ENCODE measurements around the gene P2RX4. TPM values are rescaled to one million over a fixed set of nuclear protein-coding genes. Genes with fewer than 3 reads are reported as not detected.
"Not testable (repeated sequence)": the region's sequence is repeated elsewhere in the genome, so short reads cannot be mapped to it uniquely, and the experiment has no call there.

P2RX4 gene
- polyA plus RNA-seq, 3 donors: 61.8 to 87.7 (median 74.7) TPM

DNA sequence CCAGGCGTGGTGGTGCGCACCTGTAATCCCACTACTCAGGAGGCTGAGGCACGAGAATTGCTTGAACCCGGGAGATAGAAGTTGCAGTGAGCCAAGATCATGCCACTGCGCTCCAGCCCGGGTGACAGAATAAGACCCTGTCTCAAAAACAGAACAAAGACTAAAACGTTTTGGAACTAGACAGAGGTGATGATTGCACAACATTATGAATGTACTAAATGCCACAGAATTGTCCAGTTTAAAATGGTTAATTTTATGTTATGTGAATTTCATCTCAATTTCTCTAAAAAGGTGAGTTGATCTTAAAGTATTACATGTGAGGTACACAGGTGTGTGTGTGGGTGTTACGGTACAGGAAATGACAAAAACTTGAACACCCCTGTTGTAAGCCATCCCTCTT is 16.5 kb downstream of the P2RX4 start:
- Mint-ChIP-seq H3K36me3 (peaks cover 65 to 87% of the 10 kb centered on the region in 2 donors), H3K4me3 (no peak overlapping the region), H3K27ac (no peak overlapping the region)

DNA sequence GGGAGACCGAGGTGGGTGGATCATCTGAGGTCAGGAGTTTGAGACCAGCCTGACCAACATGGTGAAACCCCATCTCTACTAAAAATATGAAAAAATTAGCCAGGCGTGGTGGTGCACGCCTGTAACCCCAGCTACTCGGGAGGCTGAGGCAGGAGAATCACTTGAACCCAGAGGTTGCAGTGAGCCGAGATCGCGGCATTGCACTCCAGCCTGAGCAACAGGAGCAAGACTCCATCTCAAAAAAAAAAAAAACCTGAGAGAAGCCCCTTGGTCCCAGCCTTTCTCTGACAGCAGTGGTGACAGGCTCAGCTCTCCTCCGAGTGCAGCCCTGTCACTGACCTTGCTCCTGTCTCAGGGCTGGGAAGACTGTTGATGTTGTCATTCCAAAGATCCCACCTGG is 16.9 kb downstream of the P2RX4 start:
- Histone ChIP-seq H3K36me3 (replicated peaks in 1 of 2; ENCODE audit: control insufficient read depth in 1 of 2, insufficient read depth in 2 of 2, low read length in 2 of 2) (peaks cover 56 to 75% of the 10 kb centered on the region in 2 donors), H4K20me1 (ENCODE audit: insufficient read depth, low read length) (peaks cover 14% of the 10 kb centered on the region), H3K4me1 (ENCODE audit: control insufficient read depth in 1 of 2, insufficient read depth in 2 of 2, low read length in 2 of 2) (peaks cover 13 to 18% of the 10 kb centered on the region in 2 donors)
- H3K9me3 Mint-ChIP-seq; H3K9ac ChIP-seq (ENCODE audit: insufficient read depth, low read length, poor library complexity, severe bottlenecking); H3K27ac ChIP-seq (ENCODE audit: low read depth in 1 of 2, low read length in 2 of 2); DNase-seq; H3K4me3 ChIP-seq (replicated peaks in 1 of 3; ENCODE audit: low read depth in 2 of 3, low read length in 3 of 3); H3K27me3 Mint-ChIP-seq (ENCODE audit: low read depth in 3 of 3); H3K4me2 ChIP-seq (replicated peaks; ENCODE audit: extremely low read depth, low read length, poor library complexity, severe bottlenecking); H3K79me2 ChIP-seq (ENCODE audit: insufficient read depth, low read length); H3K27me3 ChIP-seq (ENCODE audit: control insufficient read depth in 2 of 2, insufficient read depth in 2 of 2, low read length in 2 of 2); H3K9me3 ChIP-seq (replicated peaks in 1 of 2; ENCODE audit: control insufficient read depth in 1 of 2, insufficient read depth in 1 of 2, low read length in 2 of 2); H3K4me3 Mint-ChIP-seq; H2AFZ ChIP-seq (ENCODE audit: insufficient read depth, low read depth, low read length, poor library complexity, severe bottlenecking); intact Hi-C loops (cut with micrococcal nuclease): not testable (repeated sequence)
- peaks cover 17% of the 10 kb centered on the region for H3K4me1 Mint-ChIP-seq
- WGBS (ENCODE audit: insufficient coverage): 100% methylated on average over 7 of the region's 8 CpGs
- peak overlapping the region in 2 of 7 donors; percentile 35 to 60 for H3K27ac Mint-ChIP-seq
- peaks cover 65 to 87% of the 10 kb centered on the region in 2 donors for H3K36me3 Mint-ChIP-seq

More for the DNA sequence above, 16.5 kb downstream of the P2RX4 start:
- peaks cover 17% of the 10 kb centered on the region for H3K4me1 Mint-ChIP-seq
- H3K36me3 ChIP-seq (replicated peaks in 1 of 2; ENCODE audit: control insufficient read depth in 1 of 2, insufficient read depth in 2 of 2, low read length in 2 of 2): peaks cover 60 to 75% of the 10 kb centered on the region in 2 donors
- no peak for DNase-seq
- peaks cover 14% of the 10 kb centered on the region for H4K20me1 ChIP-seq (ENCODE audit: insufficient read depth, low read length)
- TF ChIP-seq, protein P1, sequence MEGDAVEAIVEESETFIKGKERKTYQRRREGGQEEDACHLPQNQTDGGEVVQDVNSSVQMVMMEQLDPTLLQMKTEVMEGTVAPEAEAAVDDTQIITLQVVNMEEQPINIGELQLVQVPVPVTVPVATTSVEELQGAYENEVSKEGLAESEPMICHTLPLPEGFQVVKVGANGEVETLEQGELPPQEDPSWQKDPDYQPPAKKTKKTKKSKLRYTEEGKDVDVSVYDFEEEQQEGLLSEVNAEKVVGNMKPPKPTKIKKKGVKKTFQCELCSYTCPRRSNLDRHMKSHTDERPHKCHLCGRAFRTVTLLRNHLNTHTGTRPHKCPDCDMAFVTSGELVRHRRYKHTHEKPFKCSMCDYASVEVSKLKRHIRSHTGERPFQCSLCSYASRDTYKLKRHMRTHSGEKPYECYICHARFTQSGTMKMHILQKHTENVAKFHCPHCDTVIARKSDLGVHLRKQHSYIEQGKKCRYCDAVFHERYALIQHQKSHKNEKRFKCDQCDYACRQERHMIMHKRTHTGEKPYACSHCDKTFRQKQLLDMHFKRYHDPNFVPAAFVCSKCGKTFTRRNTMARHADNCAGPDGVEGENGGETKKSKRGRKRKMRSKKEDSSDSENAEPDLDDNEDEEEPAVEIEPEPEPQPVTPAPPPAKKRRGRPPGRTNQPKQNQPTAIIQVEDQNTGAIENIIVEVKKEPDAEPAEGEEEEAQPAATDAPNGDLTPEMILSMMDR (IDR thresholded peaks at IDR 0.05): no peak
- intact Hi-C loops (cut with micrococcal nuclease): no loop called here
- H3K9me3 Mint-ChIP-seq: no peaks in the 10 kb centered on the region
- no peaks in the 10 kb centered on the region for H3K9me3 ChIP-seq (replicated peaks in 1 of 2; ENCODE audit: control insufficient read depth in 1 of 2, insufficient read depth in 1 of 2, low read length in 2 of 2)
- H3K79me2 ChIP-seq (ENCODE audit: insufficient read depth, low read length): peaks cover 3% of the 10 kb centered on the region
- 100% methylated on average over 4 of the region's 8 CpGs for WGBS (ENCODE audit: insufficient coverage)
- no peak overlapping the region for H3K4me2 ChIP-seq (replicated peaks; ENCODE audit: extremely low read depth, low read length, poor library complexity, severe bottlenecking)
- H3K4me1 ChIP-seq (ENCODE audit: control insufficient read depth in 1 of 2, insufficient read depth in 2 of 2, low read length in 2 of 2): peaks cover 13 to 18% of the 10 kb centered on the region in 2 donors
- H2AFZ ChIP-seq (ENCODE audit: insufficient read depth, low read depth, low read length, poor library complexity, severe bottlenecking): no peak overlapping the region
- no peaks in the 10 kb centered on the region for H3K27me3 ChIP-seq (ENCODE audit: control insufficient read depth in 2 of 2, insufficient read depth in 2 of 2, low read length in 2 of 2)
- H3K27ac ChIP-seq (ENCODE audit: low read depth in 1 of 2, low read length in 2 of 2): no peak overlapping the region
- peaks cover 0 to 4% (median 0%) of the 10 kb centered on the region in 3 donors for H3K27me3 Mint-ChIP-seq (ENCODE audit: low read depth in 3 of 3)
- no peak overlapping the region for H3K9ac ChIP-seq (ENCODE audit: insufficient read depth, low read length, poor library complexity, severe bottlenecking)
- H3K4me3 ChIP-seq (replicated peaks in 1 of 3; ENCODE audit: low read depth in 2 of 3, low read length in 3 of 3): no peak overlapping the region
